Measurements from ENCODE around the gene RAD51AP1. TPM values are rescaled to one million over a fixed set of nuclear protein-coding genes. Genes with fewer than 3 reads are reported as not detected.
"Not testable (repeated sequence)": the region's sequence is repeated elsewhere in the genome, so short reads cannot be mapped to it uniquely, and the experiment has no call there.

RAD51AP1 gene
- total RNA-seq, 1 experiment from 2014 or later, result 38.0 TPM

GRCh38 chr12:4518106-4518728 is 20.5 kb upstream of the RAD51AP1 start:
- H3K36me3 Mint-ChIP-seq (ENCODE audit: insufficient read depth, unreplicated experiment), result no peaks in the 10 kb centered on the region
- no peaks in the 10 kb centered on the region for H3K9me3 Mint-ChIP-seq (ENCODE audit: low read depth, unreplicated experiment)
- no peak for DNase-seq
- H3K4me1 Mint-ChIP-seq (ENCODE audit: low read depth, unreplicated experiment), result no peaks in the 10 kb centered on the region
- TF ChIP-seq CTCF (IDR thresholded peaks at IDR 0.05; ENCODE audit: unreplicated experiment), result no peak
- H3K27ac Mint-ChIP-seq (ENCODE audit: unreplicated experiment), result no peak overlapping the region
- H3K4me3 Mint-ChIP-seq (ENCODE audit: low read depth, unreplicated experiment), result no peak overlapping the region
- no peaks in the 10 kb centered on the region for H3K27me3 Mint-ChIP-seq (ENCODE audit: unreplicated experiment)
- intact Hi-C loops (cut with micrococcal nuclease; ENCODE audit: unreplicated experiment), result no loop called here
- CTCF ChIA-PET, result no interaction called here
- BruUV-seq (replicated peaks), result no TSS peak

- BruUV-seq (replicated peaks); CTCF ChIA-PET: not testable (repeated sequence)
Observed at GRCh38 chr12:4523443-4523842, 15.2 kb upstream of the RAD51AP1 start.

GRCh38 chr12:4526923-4527546 is 11.7 kb upstream of the RAD51AP1 start:
- no TSS peak for BruUV-seq (replicated peaks)
- H3K27me3 Mint-ChIP-seq (ENCODE audit: unreplicated experiment), result no peaks in the 10 kb centered on the region
- CTCF ChIA-PET, result no interaction called here
- H3K4me1 Mint-ChIP-seq (ENCODE audit: low read depth, unreplicated experiment), result no peaks in the 10 kb centered on the region
- H3K27ac Mint-ChIP-seq (ENCODE audit: unreplicated experiment), result no peak overlapping the region
- H3K9me3 Mint-ChIP-seq (ENCODE audit: low read depth, unreplicated experiment), result no peaks in the 10 kb centered on the region
- TF ChIP-seq CTCF (IDR thresholded peaks at IDR 0.05; ENCODE audit: unreplicated experiment), result peak; percentile 17
- intact Hi-C loops (cut with micrococcal nuclease; ENCODE audit: unreplicated experiment), result loop anchor here (1.0 kb wide), 2 partner anchors 106 to 219 kb away; no protein-coding TSS in a partner anchor
- H3K36me3 Mint-ChIP-seq (ENCODE audit: insufficient read depth, unreplicated experiment), result peaks cover 5% of the 10 kb centered on the region
- no peak for DNase-seq
- H3K4me3 Mint-ChIP-seq (ENCODE audit: low read depth, unreplicated experiment), result no peak overlapping the region

More at GRCh38 chr12:4523443-4523842, 15.2 kb upstream of the RAD51AP1 start:
- H3K4me3 Mint-ChIP-seq (ENCODE audit: low read depth, unreplicated experiment); H3K4me1 Mint-ChIP-seq (ENCODE audit: low read depth, unreplicated experiment); H3K27ac Mint-ChIP-seq (ENCODE audit: unreplicated experiment); H3K36me3 Mint-ChIP-seq (ENCODE audit: insufficient read depth, unreplicated experiment); DNase-seq; H3K27me3 Mint-ChIP-seq (ENCODE audit: unreplicated experiment); H3K9me3 Mint-ChIP-seq (ENCODE audit: low read depth, unreplicated experiment); intact Hi-C loops (cut with micrococcal nuclease; ENCODE audit: unreplicated experiment): not testable (repeated sequence)

GRCh38 chr12:4530160-4530559 is 8.5 kb upstream of the RAD51AP1 start:
- no peaks in the 10 kb centered on the region for H3K9me3 Mint-ChIP-seq (ENCODE audit: low read depth, unreplicated experiment)
- H3K4me1 Mint-ChIP-seq (ENCODE audit: low read depth, unreplicated experiment), result no peaks in the 10 kb centered on the region
- DNase-seq, result no peak
- CTCF ChIA-PET, result no interaction called here
- H3K27ac Mint-ChIP-seq (ENCODE audit: unreplicated experiment), result no peak overlapping the region
- H3K4me3 Mint-ChIP-seq (ENCODE audit: low read depth, unreplicated experiment), result no peak overlapping the region
- no TSS peak for BruUV-seq (replicated peaks)
- intact Hi-C loops (cut with micrococcal nuclease; ENCODE audit: unreplicated experiment), result no loop called here
- no peaks in the 10 kb centered on the region for H3K36me3 Mint-ChIP-seq (ENCODE audit: insufficient read depth, unreplicated experiment)
- TF ChIP-seq CTCF (IDR thresholded peaks at IDR 0.05; ENCODE audit: unreplicated experiment), result no peak
- no peaks in the 10 kb centered on the region for H3K27me3 Mint-ChIP-seq (ENCODE audit: unreplicated experiment)

GRCh38 chr12:4530982-4531586 is 7.6 kb upstream of the RAD51AP1 start:
- no peak for DNase-seq
- CTCF ChIA-PET, result no interaction called here
- no peaks in the 10 kb centered on the region for H3K27me3 Mint-ChIP-seq (ENCODE audit: unreplicated experiment)
- H3K9me3 Mint-ChIP-seq (ENCODE audit: low read depth, unreplicated experiment), result no peaks in the 10 kb centered on the region
- no peak overlapping the region for H3K27ac Mint-ChIP-seq (ENCODE audit: unreplicated experiment)
- no peaks in the 10 kb centered on the region for H3K36me3 Mint-ChIP-seq (ENCODE audit: insufficient read depth, unreplicated experiment)
- intact Hi-C loops (cut with micrococcal nuclease; ENCODE audit: unreplicated experiment), result no loop called here
- no peak for TF ChIP-seq CTCF (IDR thresholded peaks at IDR 0.05; ENCODE audit: unreplicated experiment)
- BruUV-seq (replicated peaks), result no TSS peak
- H3K4me1 Mint-ChIP-seq (ENCODE audit: low read depth, unreplicated experiment), result no peaks in the 10 kb centered on the region
- no peak overlapping the region for H3K4me3 Mint-ChIP-seq (ENCODE audit: low read depth, unreplicated experiment)
